Measurements from ENCODE around the gene PAIP2. TPM values are rescaled to one million over a fixed set of nuclear protein-coding genes. Genes with fewer than 3 reads are reported as not detected.
"Not testable (repeated sequence)": the region's sequence is repeated elsewhere in the genome, so short reads cannot be mapped to it uniquely, and the experiment has no call there.

Gene PAIP2
- total RNA-seq, 1 donor from 2014 or later = 79.7 TPM

- POLR2A ChIA-PET = interaction anchor here (0.6 to 1.8 kb wide), 7 partner anchors 16 to 293 kb away, joined by 3 to 14 read pairs (median 5); partner anchors contain the start of genes MZB1 and PAIP2
- no peaks in the 10 kb centered on the region for H3K9me3 Mint-ChIP-seq
- H3K27ac Mint-ChIP-seq = peak overlapping the region; percentile 81
- no peak overlapping the region for H3K4me3 Mint-ChIP-seq
- no peak for TF ChIP-seq CTCF (IDR thresholded peaks at IDR 0.05)
- DNase-seq (no peak), ATAC-seq (ENCODE audit: low read depth) (no peak)
- H3K4me1 Mint-ChIP-seq = peaks cover 43% of the 10 kb centered on the region
- CTCF ChIA-PET = interaction anchor here (0.8 to 1.3 kb wide), 2 partner anchors 14 to 157 kb away, joined by 3 to 4 read pairs; no protein-coding TSS in a partner anchor
- no peaks in the 10 kb centered on the region for H3K27me3 Mint-ChIP-seq
- H3K36me3 Mint-ChIP-seq (ENCODE audit: low read depth) = peaks cover 3% of the 10 kb centered on the region
- intact Hi-C loops (cut with micrococcal nuclease) = loop anchor here (10.0 kb wide), 1 partner anchor 943 kb away; the partner anchor contains the start of gene EGR1
Observed at GRCh38 chr5:139408191-139408590, 66.5 kb downstream of the PAIP2 start.

- Mint-ChIP-seq H3K27ac (peak overlapping the region; percentile 46), H3K4me1 (peaks cover 34% of the 10 kb centered on the region)
- H3K9me3 Mint-ChIP-seq; H3K36me3 Mint-ChIP-seq (ENCODE audit: low read depth); H3K4me3 Mint-ChIP-seq; H3K27me3 Mint-ChIP-seq; ATAC-seq (ENCODE audit: low read depth); DNase-seq; CTCF ChIA-PET: not testable (repeated sequence)
- POLR2A ChIA-PET = interaction anchor here (0.8 kb wide), 1 partner anchor 106 kb away, joined by 3 read pairs; no protein-coding TSS in a partner anchor
- intact Hi-C loops (cut with micrococcal nuclease) = loop anchor here (10.0 kb wide), 1 partner anchor 944 kb away; the partner anchor contains the start of gene EGR1
Observed at GRCh38 chr5:139409116-139409515, 67.5 kb downstream of the PAIP2 start.

- peaks cover 23% of the 10 kb centered on the region for H3K4me1 Mint-ChIP-seq
- no peak for DNase-seq
- no peaks in the 10 kb centered on the region for H3K9me3 Mint-ChIP-seq
- intact Hi-C loops (cut with micrococcal nuclease) = no loop called here
- CTCF ChIA-PET = interaction anchor here (1.2 kb wide), 1 partner anchor 14 kb away, joined by 3 read pairs; no protein-coding TSS in a partner anchor
- H3K27me3 Mint-ChIP-seq = no peaks in the 10 kb centered on the region
- no peak overlapping the region for H3K4me3 Mint-ChIP-seq
- peaks cover 7% of the 10 kb centered on the region for H3K36me3 Mint-ChIP-seq (ENCODE audit: low read depth)
- H3K27ac Mint-ChIP-seq = no peak overlapping the region
- ATAC-seq (ENCODE audit: low read depth) = no peak
- no peak for TF ChIP-seq CTCF (IDR thresholded peaks at IDR 0.05)
- POLR2A ChIA-PET = interaction anchor here (0.8 to 1.4 kb wide), 3 partner anchors 20 to 105 kb away, joined by 3 to 4 read pairs (median 3); partner anchors contain the start of genes DNAJC18 and MZB1
Observed at GRCh38 chr5:139410121-139410992, 68.7 kb downstream of the PAIP2 start.

DNA sequence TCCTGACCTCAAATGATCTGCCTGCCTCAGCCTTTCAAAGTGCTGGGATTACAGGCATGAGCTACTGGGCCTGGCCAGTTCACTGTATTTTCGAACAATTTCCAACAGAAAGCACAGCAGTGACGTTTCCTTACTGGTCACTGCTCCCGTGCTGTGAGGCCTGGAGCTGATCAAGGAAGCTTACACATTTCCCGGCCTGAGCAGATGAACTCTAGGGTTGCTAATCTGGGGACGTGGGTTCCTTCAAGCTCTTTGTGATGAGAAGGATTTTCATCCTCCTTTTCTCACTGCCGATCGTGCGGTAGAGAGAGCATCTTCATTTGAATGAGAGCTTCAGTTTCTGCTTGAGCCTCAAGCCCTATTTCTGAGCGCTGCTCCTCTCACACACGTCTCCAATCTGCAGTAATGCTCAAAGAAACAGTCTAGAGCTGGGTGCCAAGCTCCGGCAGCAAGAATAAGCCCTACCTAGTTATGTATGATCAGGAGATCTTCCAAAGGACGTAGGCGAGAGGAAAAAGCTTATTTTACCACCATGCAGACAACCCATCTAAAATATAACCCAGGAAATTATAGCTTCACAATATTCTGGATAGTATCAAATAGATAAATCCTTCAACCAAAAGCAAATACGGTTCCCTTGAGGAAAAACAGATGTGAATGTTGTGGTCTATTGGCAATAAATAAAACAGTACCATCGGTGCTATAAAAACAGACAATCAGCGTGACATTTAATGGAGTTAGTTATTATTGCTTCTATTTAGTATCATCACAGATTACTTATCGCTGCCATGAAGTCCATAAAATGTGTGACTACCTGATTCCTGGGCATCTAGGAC is 69.6 kb downstream of the PAIP2 start:
- no peak overlapping the region for H3K27ac Mint-ChIP-seq

More for the DNA sequence above, 69.6 kb downstream of the PAIP2 start:
- no peak for ATAC-seq (ENCODE audit: low read depth)
- TF ChIP-seq CTCF (IDR thresholded peaks at IDR 0.05) = no peak
- Mint-ChIP-seq H3K27me3 (no peaks in the 10 kb centered on the region), H3K4me1 (peaks cover 23% of the 10 kb centered on the region), H3K36me3 (ENCODE audit: low read depth) (peaks cover 7% of the 10 kb centered on the region), H3K9me3 (no peaks in the 10 kb centered on the region), H3K4me3 (no peak overlapping the region)
- DNase-seq = no peak
- POLR2A ChIA-PET = interaction anchor here (0.5 to 1.4 kb wide), 4 partner anchors 21 to 1003 kb away, joined by 3 to 5 read pairs (median 4); partner anchors contain the start of genes DNAJC18 and MZB1
- intact Hi-C loops (cut with micrococcal nuclease) = no loop called here
- CTCF ChIA-PET = interaction anchor here (0.6 kb wide), 1 partner anchor 107 kb away, joined by 4 read pairs; no protein-coding TSS in a partner anchor

Data from activated B cell treated with CpG ODN at 0.5 μM for 24 hours (primary cell).